Stimulated activated CD4-positive, alpha-beta T cell treated with anti-CD3 and anti-CD28 coated beads, TNF-alpha, amount 100 ng/mL, for 4 hours (primary cell): ENCODE measurements around the gene CDC14B.
"Not testable (repeated sequence)": the region's sequence is repeated elsewhere in the genome, so short reads cannot be mapped to it uniquely, and the experiment has no call there.

Experiments used
- DNase-seq, 3 experiments: peaks; one replicate each; pipeline ENCODE4 v3.0.0-alpha.2; 2020; ENCODE audit warnings: low read depth in 3 of 3

Gene CDC14B

DNA sequence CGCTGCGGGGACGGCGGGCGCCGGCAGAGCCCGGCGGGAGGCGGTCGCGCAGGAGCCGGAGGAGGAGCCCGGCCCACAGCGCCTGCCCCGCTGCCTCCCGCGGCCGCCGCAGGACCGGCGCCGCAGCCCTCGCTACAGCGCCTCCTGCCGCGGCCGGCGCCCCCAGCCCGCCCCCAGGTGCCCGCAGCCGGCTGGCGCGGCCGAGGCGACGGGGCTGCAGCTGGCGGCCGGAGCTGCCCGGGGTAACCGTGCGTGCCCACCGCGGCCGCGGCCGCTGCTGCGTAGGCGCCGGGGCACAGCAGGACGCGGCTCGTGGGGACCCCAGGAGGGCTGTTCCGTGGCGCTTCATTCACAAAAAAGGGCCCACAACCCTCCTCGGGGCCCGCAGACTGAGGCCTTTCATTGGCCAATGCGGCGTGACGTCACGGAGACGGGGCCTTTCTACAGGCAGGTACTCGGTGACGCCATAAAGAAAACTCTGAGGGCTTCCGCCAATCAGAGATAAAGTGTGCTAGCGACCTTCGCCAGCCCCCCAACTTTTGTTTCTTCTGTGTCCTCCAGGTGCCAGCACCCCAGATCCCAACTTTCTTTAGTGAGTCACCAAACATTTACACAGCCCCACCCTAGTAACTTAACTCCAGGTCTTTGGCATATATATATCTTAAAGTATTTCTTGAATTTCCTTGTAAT lies at the start of gene CDC14B:
CDC14B (minus strand) TSS at position 353 of the 690 bp plus-strand sequence. CDS start 465 bp downstream, outside the sequence.
- peak; percentile 57 to 69 (median 58) for DNase-seq

DNA sequence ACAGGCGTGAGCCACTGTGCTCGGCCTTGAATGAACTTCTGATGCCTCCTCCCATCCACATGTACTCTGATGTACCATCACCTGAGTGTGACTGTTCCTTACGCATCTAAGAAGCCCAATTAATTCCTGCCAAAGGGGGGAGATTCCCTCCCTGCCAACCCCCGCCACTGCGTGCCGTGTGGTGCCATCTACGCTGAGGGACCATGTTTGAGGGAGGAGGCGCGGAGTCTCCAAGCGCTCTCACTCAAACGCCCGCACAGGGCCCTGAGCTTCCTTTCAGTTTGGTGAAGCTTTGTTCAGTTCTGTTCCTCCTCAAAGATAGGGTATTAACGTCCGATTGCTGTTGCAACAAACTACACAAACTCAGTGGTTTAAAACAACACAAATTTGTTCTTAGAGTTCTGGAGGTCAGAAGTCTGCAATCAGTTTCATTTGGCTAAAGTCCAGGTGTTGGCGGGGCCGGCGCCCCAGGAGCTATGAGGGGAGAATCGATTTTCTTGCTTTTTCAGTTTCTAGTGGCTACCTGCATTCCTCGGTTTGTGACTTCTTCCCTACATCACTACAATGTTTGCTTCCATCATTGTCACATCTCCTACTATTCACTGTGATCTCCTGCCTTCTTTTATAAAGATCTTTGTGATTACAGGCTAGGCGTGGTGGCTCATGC lies 49.4 kb upstream of the CDC14B start:
- no peak for DNase-seq

DNA sequence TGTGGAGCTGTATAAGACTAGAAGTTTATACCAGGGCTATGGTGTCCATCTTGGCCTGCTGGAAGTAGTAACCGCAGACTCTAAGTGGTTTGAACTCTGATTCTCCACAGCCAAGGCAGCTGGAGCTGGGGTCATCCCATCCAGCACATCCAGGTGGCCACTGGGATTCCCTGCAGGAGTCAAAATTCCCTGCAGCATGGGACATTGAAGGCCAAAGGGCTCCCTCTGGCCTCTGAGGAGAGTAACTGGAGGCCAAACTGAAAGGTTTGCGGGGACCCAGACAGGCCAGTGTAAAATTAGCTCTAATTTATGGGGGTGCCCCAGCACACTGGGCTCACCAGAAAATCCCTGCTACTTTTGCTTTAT lies 47.7 kb upstream of the CDC14B start:
- DNase-seq, result no peak

DNA sequence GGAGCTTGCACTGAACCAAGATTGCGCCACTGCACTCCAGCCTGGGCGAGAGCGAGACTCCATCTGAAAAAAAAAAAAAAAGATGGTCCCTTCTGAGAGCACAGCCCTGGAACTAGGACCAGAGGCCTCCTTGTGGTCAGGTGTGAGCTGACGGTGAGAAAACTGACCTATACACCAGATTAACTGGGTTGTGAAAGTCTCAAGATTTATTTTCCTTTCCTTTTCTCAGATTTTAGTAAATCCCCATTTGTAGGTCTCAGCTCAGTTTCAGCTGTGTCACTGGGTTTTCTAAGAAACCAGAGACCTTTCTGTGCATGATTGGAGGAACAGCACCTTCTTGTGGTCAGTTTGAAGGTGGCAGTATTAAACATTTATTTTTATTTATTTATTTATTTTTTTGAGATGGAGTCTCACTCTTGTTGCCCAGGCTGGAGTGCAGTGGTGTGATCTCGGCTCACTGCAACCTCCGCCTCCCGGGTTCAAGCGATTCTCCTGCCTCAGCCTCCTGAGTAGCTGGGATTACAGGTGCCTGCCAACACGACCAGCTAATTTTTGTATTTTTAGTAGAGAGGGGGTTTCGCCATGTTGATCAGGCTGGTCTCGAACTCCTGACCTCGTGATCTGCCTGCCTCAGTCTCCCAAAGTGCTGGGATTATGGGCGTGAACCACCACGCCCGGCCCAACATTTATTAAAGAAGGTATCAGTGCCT lies 47.2 kb upstream of the CDC14B start:
- DNase-seq, result not testable (repeated sequence)

DNA sequence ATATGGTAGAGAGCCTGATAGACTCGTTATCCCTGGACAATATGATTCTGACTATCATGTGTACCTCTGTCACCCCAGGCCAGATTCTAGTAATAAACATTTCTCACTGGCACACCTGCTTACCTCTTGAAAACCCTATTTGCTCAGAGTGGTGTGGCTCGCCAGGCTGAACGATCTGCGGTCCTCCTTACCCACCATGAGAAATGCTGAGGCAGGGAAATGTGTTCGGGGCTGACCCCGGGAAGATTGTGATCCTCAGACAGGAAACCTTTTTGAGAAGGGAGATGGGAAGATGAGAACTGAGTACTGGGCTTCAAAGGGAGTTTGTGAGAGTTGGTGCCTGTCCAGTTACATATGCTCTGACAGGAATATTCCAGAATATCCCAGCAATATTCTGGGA lies 46.1 kb upstream of the CDC14B start:
- DNase-seq, result no peak

DNA sequence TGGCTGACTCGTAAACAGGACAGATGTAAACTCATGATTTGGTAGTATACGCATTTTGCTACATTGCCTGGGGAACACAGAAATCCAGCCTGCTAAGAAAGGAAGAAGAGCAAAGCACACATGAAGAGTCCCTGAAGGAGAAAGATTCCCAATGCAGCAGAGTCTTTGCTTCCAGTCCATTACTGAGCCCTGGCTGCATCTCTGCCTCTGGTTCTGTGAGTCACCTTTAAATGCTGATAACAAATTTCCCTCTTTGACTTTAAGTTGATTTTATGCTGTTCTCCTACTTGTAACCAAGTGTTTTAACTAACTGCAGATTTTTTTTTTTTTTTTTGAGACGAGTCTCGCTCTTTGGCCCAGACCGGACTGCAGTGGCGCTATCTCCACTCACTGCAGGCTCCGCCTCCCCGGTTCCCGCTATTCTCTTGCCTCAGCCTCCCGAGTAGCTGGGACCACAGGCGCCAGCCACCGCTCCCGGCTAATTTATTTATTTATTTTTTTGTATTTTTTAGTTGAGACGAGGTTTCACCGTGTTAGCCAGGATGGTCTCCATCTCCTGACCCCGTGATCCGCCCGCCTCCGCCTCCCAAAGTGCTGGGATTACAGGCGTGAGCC lies 44.0 kb upstream of the CDC14B start:
- DNase-seq, result no peak

DNA sequence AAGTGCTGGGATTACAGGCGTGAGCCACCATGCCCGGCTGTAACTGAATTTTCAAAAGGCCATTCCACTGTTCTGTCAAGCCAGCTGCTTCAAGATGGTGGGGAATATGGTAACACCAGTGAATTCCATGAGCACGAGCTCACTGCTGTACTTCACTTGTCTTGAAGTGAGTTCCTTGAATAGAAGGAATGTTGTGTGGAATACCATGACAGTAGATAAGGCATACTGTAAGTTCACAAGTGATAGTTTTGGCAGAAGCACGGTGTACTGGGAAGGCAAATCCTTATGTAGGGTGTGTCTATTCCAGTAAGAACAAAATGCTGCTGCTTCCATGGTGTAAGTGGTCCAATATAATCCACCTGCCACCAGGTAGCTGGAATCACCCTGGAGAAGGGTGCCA lies 42.1 kb upstream of the CDC14B start:
- DNase-seq, result no peak

DNA sequence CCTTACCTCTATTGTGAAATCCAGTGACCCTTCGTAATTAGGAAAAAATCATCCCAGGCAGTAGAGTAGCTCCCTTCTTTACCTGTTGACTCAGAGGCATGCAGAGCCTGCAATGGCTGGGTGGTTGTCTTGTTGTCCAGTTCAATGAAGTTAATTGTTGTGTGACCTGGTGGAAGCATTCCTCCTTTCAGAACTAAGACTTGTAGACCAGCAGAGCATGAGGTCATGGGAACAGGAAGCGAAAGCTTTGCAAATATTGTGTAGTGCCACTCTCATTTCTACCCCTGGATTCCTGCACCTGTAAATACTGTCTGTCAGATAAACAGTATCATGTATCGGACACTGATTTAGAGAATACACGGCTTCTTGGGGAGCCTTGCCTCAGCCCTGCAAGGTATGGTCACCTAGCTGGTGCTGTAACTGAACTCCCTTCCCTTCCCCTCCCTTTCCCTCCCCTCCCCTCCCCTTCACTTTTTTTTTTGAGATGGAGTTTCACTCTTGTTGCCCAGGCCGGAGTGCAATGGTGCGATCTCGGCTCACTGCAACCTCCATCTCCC lies 41.1 kb upstream of the CDC14B start:
- no peak for DNase-seq

DNA sequence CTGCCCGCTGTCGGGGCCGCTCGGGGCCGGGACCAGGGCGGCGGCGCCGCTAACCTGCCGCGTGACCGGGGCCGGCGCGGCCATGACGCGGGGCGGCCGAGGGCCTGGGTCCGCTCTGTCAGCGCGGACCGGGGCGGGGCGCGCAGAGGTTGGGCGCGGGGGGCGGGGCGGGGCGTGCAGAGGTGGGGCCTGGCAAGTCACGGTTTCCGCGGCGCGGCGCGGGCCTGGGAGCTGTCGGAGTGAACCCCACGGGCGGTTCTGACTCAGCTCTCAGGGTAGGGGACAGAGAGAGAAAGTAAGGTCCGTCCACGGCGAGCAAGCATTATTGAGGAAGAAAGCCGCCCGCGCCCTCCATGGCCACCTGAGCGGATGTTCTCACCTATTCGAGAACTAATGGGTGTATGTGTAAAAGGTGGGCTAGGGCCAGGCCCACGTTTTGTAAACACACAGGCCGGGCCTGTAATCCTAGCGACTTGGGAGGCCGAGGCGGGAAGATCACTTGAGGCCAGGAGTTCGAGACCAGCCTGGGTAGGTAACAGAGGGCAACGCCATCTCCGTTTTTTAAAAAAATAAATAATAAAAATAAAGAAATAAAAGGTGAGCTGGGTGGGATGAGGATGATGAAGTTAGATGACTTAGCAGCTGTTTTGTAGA lies 35.7 kb upstream of the CDC14B start, which contains the start of gene PRXL2C:
PRXL2C (minus strand) TSS at position 120 of the 654 bp plus-strand sequence; CDS start at position 84, 36 bp downstream.
- DNase-seq, result peak; percentile 71 to 78 (median 75)

DNA sequence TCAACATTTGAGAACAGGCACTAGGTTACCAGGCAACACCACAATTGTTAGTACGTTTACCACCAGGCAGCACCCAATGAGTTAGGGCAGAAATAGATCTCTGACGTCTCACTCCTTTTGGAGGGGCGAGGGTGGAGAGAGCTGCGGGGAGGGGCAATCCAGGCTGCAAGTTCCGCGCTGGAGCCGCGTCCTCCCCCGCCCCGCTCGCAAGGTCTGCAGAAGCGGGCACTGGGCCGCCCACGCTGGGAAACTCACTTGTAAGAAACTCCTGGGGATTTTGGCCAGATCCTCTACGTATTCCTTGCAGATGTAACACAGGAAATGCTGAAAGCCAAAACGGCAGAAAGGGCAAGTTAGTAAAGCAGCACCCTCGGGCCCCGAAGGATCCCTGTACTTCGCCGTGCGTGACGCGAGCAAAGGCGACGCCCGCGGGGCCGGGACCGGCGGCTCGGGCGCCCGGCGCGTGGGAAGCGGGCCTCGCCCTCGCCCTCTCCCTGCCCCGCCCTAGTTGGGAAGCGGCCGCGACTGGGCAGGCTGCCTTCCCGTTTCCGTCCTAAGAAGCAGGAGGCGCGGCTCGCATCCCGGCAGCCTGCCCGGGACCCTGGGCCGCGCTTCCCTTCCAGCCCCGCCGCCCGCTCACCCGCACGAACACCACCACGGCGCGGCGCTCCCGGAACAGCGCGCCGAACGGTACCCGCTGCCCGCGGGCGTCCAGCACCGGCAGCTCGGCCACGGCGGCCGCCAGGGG lies 35.0 kb upstream of the CDC14B start:
- peak; percentile 23 to 33 (median 30) for DNase-seq

DNA sequence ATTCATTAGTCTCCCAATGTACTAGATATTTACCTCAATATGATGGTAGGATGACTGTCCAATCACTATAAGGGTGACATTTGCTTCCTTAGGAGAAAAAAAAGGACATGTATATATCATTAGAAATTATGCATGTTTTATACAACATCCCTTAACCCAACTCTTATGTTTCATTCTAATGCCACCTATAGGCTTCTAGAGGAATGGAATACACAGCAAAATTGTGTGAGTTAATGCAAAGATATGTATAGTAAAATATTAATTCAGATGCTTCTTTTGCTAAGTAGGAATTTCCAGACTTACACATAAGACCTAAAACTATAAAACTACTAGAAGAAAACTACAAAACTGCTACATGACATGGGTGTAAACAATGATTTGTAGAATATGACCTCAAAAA lies 32.0 kb upstream of the CDC14B start:
- DNase-seq, result no peak

DNA sequence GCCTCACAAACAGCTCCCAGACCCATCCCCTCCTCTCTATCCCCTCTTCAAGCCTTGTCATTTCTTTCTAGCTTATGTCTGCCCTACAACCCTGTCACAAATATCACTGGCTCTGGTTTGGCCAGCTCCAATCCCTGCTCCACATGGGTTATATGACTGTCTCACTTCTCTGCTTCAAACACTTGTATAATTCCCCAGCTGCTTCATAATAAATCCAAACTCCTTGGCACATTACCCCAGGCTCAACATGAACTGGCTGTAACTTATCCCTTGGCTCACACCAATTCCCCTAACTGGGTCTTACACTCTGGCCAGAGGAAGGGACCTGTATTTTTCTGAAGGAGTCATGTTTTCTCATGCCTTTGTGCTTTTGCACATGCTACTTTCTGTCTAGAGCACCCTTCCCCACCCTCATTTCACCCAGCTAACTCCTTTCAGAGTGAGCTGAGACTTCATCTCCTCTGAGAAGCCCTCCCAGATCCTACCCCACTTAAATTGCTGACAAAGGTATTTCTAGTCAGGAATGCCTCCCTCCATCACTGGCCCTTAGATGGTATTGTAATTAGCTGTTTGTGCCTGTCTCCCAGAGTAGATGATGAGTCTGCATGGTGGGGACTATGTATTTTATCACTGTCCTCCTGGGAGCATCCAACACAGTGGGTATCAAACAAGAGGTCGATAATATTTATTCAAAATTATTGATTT lies 30.1 kb upstream of the CDC14B start:
- DNase-seq, result no peak

DNA sequence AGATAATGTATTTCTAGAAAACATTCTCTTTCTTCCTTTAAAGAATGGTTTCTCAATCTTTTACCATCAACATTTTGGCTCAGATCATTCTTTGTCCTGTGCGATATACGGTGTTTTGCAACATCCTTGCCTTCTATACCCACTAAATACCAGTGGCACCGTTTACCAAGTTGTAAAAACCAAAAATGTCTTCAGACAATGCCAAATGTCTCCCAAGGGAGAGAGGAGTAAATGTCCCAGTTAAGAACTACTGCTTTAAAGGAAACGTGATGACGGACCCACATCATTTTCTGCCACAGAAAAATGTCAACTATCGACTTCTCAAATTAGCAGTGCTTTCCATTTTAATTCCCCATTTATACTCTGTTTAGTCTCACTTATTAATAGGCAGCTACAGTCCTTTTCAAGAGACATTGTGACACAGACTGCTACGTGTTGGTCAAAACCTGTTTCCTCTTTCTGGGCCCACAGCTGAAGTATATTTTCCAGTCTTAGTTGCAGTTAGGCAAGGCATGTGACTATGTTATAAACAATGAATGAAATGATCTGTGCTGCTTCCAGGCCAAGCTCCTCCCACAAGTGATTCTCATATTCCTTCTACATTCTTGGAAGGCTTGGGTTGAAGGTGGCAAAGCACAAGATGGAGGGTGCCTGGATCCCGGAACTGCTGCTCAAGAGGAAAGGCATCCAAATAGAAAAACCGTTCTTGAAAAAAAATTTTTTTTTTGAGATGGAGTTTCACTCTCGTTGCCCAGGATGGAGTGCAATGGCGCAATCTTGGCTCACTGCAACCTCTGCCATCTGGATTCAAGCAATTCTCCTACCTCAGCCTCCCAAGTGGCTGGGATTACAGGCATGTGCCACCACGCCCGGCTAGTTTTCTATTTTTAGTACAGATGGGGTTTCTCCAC lies 26.7 kb upstream of the CDC14B start:
- DNase-seq, result no peak

DNA sequence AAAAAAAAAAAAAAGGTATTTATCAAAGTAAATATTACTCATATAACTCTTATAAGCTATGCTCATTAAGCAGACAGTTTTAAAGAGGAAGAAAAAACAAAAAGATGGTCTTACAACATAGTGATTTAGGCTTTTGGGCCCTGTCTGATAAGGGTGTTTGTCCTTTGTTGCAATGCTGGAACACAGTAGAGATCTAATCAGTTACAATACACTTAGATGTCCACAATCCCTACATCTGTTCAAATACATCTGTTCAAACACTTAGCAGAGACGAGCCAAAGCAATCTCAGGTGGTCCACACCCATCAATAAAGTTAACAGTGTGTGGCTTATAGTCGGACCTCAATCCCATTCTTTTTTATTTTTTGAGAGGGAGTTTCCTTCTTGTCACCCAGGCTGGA lies 24.5 kb upstream of the CDC14B start:
- DNase-seq, result no peak

DNA sequence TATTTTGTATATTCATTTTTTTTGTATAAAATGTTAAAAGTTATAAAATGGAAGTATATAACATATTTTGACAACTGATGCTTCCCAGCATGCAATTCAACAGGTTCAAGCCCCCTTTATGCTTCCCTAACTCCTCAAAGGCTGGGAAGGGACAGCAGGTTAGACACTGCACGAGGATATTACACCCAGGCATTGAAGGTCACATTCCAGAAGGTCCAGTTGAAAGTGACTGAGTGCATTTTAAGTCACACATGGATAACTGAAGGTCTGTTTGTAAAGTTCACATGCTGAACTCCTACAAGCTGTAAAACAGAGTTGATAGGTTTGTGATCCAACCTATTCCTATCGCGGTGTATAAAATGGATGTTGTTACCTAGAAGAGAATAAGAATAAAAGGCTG lies 21.9 kb upstream of the CDC14B start:
- no peak for DNase-seq

DNA sequence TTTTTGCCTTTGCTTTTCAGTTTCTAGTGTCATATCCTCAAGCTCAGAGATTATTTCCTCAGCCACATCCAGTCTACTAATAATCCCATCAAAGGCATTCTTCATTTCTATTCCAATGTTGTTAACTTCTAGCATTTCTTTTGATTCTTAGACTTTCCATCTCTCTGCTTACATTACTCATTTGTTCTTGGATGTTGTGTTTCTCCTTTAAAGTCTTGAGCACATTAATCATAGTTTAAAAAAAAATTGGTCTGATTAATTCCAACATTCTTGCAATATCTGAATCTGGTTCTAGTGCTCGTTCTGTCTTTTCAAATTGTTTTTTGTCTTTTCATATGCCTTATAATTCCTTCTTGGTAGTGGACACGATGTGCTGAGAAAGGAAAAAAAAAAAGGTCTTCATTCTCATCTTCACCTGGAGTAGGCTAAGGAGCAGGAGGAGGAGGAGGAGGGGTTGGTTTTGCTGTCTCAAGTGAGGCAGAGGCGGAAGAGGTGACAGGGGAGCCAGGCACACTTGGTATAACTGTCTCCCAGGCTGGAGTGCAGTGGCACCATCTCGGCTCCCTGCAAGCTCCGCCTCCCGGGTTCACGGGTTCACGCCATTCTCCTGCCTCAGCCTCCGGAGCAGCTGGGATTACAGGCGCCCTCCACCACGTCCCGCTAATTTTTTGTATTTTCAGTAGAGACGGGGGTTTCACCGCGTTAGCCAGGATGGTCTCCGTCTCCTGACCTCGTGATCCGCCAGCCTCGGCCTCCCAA lies 19.1 kb upstream of the CDC14B start:
- DNase-seq, result no peak

DNA sequence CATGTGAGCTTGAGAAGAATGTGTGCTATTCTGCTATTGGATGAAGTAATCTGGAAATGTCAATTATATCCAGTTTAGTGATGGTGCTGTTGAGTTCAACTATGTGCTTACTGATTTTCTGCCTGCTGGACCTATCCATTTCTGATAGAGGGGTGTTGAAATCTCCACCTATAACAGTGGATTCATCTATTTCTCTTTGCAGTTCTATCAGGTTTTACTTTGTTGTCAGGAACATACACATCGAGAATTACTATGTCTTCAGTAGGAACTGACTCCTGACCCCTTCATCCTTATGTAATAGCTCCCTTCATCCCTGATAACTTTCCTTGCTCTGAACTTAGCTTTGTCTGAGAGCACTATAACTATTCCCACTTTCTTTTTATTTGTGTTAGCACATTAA lies 16.7 kb upstream of the CDC14B start:
- no peak for DNase-seq

DNA sequence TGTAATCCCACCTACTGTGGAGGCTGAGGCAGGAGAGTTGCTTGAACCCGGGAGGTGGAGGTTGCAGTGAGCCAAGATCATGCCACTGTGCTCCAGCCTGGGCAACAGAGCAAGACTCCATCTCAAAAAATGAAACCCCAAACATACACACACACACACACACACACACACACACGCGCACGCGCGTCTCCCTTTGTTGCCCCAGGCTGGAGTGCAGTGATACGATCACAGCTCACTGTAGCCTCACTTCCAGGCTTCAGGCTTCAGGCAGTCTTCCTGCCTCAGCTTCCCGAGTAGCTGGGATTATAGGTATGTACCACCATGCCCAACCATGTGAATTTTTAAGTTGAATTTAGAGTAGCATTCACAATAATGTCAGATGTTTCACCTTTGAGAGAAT lies 13.9 kb upstream of the CDC14B start:
- DNase-seq, result not testable (repeated sequence)
